Left ventricle myocardium inferior (tissue), 1 donor: ENCODE data around the gene SLFN14. TPM values are rescaled to one million over a fixed set of nuclear protein-coding genes. Genes with fewer than 3 reads are reported as not detected.
A peak's percentile ranks its signal among the peaks of the same experiment; 100 is the strongest.

Experiments
- DNase-seq: peaks from one replicate; pipeline ENCODE4 v3.0.0-alpha.2; 2020
- H3K27ac ChIP-seq: fragments of 200-600 bp; replicated peaks from 2 replicates; pipeline ENCODE4 v1.8.0; 2021
- H3K27me3 ChIP-seq: fragments of 200-600 bp; 2 replicates; pipeline ENCODE4 v1.8.0; 2021; ENCODE audit warnings: low read depth
- H3K36me3 ChIP-seq: fragments of 200-600 bp; 2 replicates; pipeline ENCODE4 v1.8.0; 2021
- H3K4me1 ChIP-seq: fragments of 200-600 bp; 2 replicates; pipeline ENCODE4 v1.8.0; 2021
- H3K4me3 ChIP-seq: fragments of 200-600 bp; 2 replicates; pipeline ENCODE4 v1.8.0; 2021; ENCODE audit warnings: mild to moderate bottlenecking, moderate library complexity
- H3K9me3 ChIP-seq: fragments of 200-600 bp; replicated peaks from 2 replicates; pipeline ENCODE4 v1.8.0; 2021
- intact Hi-C: fragments of 100-400 bp; cut with micrococcal nuclease; formaldehyde crosslinking; loops from one replicate; pipeline ENCODE4 v1.11.0; 2022
- total RNA-seq: library from RNA; stranded (reverse); fragmentation: NEBNext Ultra II Directional; extraction: Animal tissue kit (Norgen Biotek cat#: 25700); gene quantifications from one replicate; pipeline ENCODE4 v1.2.1, GENCODE V29; 2021
- TF ChIP-seq, protein P1 (sequence below): fragments of 200-600 bp; IDR thresholded peaks from 2 replicates; pipeline ENCODE4 v1.8.0; 2021; ENCODE audit warnings: antibody characterized with exemption, mild to moderate bottlenecking, borderline replicate concordance
- donor health status: DM: no; HTN: yes; CAD: no; lungs with severe emphysema.

Gene SLFN14
- total RNA-seq, 1 donor from 2014 or later = not detected

DNA sequence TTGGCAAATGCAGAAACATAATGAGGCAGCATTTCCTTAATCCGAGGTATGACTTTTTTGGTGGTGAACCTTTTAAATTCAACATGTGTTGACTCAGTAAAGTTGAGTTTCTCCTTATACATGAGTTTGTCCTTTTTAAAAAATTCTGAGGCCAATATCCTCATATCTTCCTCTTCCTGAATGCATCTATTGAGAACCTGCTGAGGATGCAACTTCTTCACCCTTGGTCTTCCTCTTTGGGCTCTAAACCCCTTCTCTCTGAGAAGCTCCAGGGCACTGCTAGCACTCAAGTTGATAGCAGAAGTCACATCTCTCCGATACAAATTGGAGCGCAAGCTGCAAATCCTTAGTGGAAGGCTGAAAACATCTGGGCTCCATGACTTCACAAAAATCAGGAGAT lies 3.3 kb downstream of the SLFN14 start:
- Histone ChIP-seq H3K4me3 (no peak overlapping the region), H3K27ac (no peak overlapping the region), H3K9me3 (no peaks in the 10 kb centered on the region), H3K36me3 (no peaks in the 10 kb centered on the region), H3K27me3 (peaks cover 62% of the 10 kb centered on the region), H3K4me1 (no peaks in the 10 kb centered on the region)
- intact Hi-C loops = no loop called here
- TF ChIP-seq, protein P1, sequence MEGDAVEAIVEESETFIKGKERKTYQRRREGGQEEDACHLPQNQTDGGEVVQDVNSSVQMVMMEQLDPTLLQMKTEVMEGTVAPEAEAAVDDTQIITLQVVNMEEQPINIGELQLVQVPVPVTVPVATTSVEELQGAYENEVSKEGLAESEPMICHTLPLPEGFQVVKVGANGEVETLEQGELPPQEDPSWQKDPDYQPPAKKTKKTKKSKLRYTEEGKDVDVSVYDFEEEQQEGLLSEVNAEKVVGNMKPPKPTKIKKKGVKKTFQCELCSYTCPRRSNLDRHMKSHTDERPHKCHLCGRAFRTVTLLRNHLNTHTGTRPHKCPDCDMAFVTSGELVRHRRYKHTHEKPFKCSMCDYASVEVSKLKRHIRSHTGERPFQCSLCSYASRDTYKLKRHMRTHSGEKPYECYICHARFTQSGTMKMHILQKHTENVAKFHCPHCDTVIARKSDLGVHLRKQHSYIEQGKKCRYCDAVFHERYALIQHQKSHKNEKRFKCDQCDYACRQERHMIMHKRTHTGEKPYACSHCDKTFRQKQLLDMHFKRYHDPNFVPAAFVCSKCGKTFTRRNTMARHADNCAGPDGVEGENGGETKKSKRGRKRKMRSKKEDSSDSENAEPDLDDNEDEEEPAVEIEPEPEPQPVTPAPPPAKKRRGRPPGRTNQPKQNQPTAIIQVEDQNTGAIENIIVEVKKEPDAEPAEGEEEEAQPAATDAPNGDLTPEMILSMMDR = no peak
- no peak for DNase-seq

DNA sequence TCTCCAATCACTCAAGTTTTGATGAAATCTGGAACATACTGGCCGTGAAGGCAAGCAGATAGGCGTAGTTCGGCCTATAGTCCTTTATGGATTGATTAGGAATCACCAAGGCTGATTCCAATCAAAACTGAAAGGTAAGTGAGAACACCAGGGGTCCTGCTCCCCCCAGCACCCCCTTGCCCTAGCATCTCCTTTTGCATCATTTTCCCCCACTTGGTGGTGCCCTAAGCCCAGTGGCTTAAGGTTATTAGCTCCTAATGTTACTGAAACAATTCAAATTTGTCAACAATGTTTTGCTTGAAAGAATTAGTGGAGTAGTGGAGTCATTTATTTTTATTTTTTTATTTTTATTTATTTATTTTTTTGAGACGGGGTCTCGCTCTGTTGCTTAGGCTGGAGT lies 4.9 kb downstream of the SLFN14 start:
- Histone ChIP-seq H3K27me3 (peaks cover 66% of the 10 kb centered on the region), H3K4me1 (no peaks in the 10 kb centered on the region), H3K4me3 (no peak overlapping the region), H3K27ac (no peak overlapping the region), H3K36me3 (no peaks in the 10 kb centered on the region), H3K9me3 (no peaks in the 10 kb centered on the region)
- DNase-seq = no peak
- intact Hi-C loops = no loop called here
- TF ChIP-seq, protein P1 = peak; percentile 21

DNA sequence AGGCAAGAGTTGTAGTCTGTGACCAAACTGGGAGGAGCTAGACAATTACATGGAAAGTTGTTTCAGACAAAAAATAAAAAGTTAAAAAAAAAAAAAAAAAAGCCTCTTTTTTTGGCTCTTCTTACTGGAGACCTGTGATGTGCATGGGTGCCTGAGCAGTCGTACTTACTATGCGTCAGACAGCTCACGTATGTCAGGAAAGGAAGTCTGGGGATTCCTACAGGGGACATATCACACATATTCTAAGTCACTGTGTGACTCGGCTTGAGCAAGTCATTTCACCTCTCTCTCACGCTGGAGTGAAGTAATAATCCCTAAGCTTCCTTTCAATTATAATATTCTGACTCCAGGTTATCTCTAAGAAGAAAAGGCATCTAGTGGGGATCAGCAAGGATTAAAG lies 6.0 kb downstream of the SLFN14 start:
- Histone ChIP-seq H3K4me1 (no peaks in the 10 kb centered on the region), H3K36me3 (no peaks in the 10 kb centered on the region), H3K4me3 (no peak overlapping the region), H3K9me3 (no peaks in the 10 kb centered on the region), H3K27ac (no peak overlapping the region), H3K27me3 (peaks cover 64% of the 10 kb centered on the region)
- intact Hi-C loops = no loop called here
- no peak for DNase-seq
- TF ChIP-seq, protein P1 = no peak

DNA sequence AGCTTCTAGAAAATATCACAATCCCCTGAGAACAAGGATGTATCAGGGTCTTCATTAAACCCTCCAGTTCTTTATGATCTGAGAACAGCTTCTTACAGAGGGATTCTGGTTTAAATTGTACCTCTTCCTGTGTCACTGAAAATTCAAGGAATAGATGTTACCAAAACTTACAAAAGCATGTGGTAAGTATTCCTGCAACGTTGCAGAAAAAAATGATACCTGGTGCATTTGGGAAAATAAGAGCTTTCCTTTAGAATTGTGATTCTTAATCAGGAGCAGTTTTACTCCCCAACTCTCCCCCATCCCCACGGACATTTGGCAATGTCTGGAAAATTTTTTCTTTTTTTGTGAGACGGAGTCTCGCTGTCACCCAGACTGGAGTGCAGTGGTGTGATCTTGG lies 7.3 kb downstream of the SLFN14 start:
- no peaks in the 10 kb centered on the region for H3K36me3 ChIP-seq
- H3K27ac ChIP-seq = no peak overlapping the region
- intact Hi-C loops = no loop called here
- H3K27me3 ChIP-seq = peaks cover 50% of the 10 kb centered on the region
- no peak for DNase-seq
- H3K4me3 ChIP-seq = no peak overlapping the region
- H3K9me3 ChIP-seq = no peaks in the 10 kb centered on the region
- TF ChIP-seq, protein P1 = no peak
- peaks cover 6% of the 10 kb centered on the region for H3K4me1 ChIP-seq

DNA sequence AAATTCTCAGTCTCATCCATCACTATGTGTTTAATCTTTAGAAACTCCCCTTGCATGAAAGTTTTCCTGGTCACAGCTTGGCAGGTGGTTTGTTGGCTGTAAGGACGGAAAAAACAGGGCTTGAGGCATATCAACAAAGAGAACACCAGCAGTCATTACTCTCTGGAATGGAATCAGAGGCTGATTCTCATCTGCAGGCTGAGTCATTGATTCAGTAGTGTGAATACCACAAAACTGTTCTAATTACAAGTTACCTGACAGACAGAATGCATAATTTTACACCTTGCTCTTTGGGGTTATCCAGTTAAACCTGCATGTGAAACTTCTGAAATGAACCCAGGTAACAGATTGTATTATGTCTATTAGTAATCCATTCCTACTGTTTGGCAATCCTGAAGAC lies 11.6 kb downstream of the SLFN14 start:
- no peaks in the 10 kb centered on the region for H3K36me3 ChIP-seq
- no peak overlapping the region for H3K27ac ChIP-seq
- H3K4me1 ChIP-seq = peaks cover 6% of the 10 kb centered on the region
- no peak overlapping the region for H3K4me3 ChIP-seq
- no peaks in the 10 kb centered on the region for H3K9me3 ChIP-seq
- peaks cover 17% of the 10 kb centered on the region for H3K27me3 ChIP-seq
- intact Hi-C loops = no loop called here
- TF ChIP-seq, protein P1 = no peak
- DNase-seq = no peak

DNA sequence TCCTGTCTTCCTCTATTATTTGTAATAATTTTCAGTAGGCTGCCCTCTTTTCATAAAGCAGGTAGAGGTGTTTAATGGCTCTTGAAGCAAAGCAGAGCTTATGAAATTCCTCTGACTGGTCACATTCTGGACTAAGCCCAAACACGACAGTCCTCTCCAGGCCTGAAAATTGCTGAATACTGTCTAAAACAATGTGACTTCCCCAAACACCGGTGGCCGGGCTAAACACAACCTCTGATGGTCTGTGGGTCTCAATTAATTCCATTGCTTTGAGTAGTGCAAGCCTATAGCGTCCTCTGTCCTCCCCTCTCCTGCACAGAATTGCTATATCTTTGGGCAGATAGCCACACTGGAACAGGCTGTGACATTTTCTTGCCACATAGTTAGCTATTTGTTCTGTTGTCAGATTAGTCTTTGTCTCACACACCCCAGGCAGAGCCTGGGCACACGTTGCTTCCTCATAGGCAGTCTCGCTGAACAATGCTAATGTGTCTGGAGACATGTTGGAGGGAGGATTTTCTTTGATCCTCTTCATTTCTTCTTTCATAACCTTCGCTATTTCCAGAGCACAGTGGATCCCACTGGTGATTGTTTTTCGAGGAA lies 12.3 kb downstream of the SLFN14 start:
- no peak overlapping the region for H3K4me3 ChIP-seq
- H3K27me3 ChIP-seq = peaks cover 11% of the 10 kb centered on the region
- no peaks in the 10 kb centered on the region for H3K9me3 ChIP-seq
- no peak overlapping the region for H3K27ac ChIP-seq
- DNase-seq = no peak
- TF ChIP-seq, protein P1 = no peak
- intact Hi-C loops = no loop called here
- H3K4me1 ChIP-seq = peaks cover 6% of the 10 kb centered on the region
- no peaks in the 10 kb centered on the region for H3K36me3 ChIP-seq
